Vagina (tissue), 2 donors: ENCODE results near the gene SBF2.

Source experiments
- POLR2A ChIP-seq, 2 donors: fragments of 450-650 bp; IDR thresholded peaks; one replicate each; pipeline ENCODE4 v1.6.1; 2017; ENCODE audit warnings: antibody characterized with exemption in 2 of 2, mild to moderate bottlenecking in 2 of 2, moderate library complexity in 2 of 2
- POLR2AphosphoS5 ChIP-seq, 2 donors: sonication (generic); formaldehyde crosslinking; IDR thresholded peaks; one replicate each; pipeline ENCODE4 v1.9.0; 2017; ENCODE audit warnings: antibody characterized with exemption in 2 of 2, mild to moderate bottlenecking in 2 of 2, low read depth in 1 of 2; ENCODE audit not compliant: insufficient read depth in 1 of 2
- TF ChIP-seq, protein P1 (sequence below), 3 experiments: fragments of 450-650 bp in 2 of 3; fragments of 200-600 bp in 1 of 3; sonication (generic) in 1 of 3; IDR thresholded peaks; one replicate each; pipeline ENCODE4 v1.5.1; 2017 to 2019; ENCODE audit warnings: antibody characterized with exemption in 3 of 3, mild to moderate bottlenecking in 2 of 3, moderate library complexity in 2 of 3

DNA sequence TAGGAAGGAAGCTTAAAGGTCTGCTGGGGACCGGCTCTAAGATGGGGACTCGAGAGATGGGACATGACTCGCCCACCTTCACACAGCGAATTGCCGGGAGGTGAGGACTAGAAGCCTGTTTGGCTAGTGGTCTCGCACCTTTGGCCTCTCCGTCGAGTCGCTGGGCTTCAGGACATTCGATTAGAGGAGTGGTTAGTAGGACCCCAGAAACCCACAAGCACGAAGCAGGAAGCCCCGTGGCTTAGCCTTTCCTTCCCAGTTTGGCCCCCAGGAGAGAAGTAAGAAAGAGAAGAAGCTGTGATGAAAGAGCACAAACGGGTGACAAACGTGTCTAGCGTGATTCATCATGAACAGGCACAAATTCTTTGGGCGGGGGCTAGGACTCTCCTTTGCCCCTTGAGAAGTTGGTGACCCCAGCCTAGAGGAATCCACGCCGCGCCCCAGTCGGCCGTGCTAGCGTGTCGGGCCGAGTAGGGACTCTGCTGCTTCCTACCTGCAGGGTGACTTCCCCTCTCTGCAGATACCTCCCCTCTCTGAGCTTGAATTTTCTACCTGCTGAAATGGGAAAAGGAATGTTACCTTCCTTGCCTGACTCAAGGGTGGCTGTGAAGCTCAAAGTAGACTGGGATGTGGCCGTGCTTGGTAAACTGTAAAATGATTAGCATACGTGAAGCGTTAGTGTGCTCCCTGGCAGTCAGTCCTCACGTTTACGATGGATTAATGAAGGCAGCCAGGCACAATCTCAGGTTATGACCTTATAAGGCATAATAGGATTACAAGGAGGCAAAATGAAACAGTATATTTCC is 9.7 kb upstream of the SBF2 start:
- TF ChIP-seq POLR2A (IDR thresholded peaks at IDR 0.05) = no peak
- TF ChIP-seq POLR2AphosphoS5 (IDR thresholded peaks at IDR 0.05; ENCODE audit: insufficient read depth in 1 of 2, low read depth in 1 of 2) = no peak
- TF ChIP-seq, protein P1, sequence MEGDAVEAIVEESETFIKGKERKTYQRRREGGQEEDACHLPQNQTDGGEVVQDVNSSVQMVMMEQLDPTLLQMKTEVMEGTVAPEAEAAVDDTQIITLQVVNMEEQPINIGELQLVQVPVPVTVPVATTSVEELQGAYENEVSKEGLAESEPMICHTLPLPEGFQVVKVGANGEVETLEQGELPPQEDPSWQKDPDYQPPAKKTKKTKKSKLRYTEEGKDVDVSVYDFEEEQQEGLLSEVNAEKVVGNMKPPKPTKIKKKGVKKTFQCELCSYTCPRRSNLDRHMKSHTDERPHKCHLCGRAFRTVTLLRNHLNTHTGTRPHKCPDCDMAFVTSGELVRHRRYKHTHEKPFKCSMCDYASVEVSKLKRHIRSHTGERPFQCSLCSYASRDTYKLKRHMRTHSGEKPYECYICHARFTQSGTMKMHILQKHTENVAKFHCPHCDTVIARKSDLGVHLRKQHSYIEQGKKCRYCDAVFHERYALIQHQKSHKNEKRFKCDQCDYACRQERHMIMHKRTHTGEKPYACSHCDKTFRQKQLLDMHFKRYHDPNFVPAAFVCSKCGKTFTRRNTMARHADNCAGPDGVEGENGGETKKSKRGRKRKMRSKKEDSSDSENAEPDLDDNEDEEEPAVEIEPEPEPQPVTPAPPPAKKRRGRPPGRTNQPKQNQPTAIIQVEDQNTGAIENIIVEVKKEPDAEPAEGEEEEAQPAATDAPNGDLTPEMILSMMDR (IDR thresholded peaks at IDR 0.05) = no peak
